K562 (cell line): ENCODE results near the gene PLPPR2. TPM values are rescaled to one million over a fixed set of nuclear protein-coding genes. Genes with fewer than 3 reads are reported as not detected.
"Not testable (repeated sequence)": the region's sequence is repeated elsewhere in the genome, so short reads cannot be mapped to it uniquely, and the experiment has no call there.

ENCODE experiments used
- ATAC-seq: fragments of 200-7000 bp; cut with Tn5 transposase; 3 replicates; pipeline ENCODE4 v1.9.1; 2020; ENCODE audit warnings: moderate library complexity
- BruUV-seq: library from RNA; stranded (reverse); fragments of 400-500 nt; replicated peaks from 2 replicates; lab custom pipeline; 2021; lab: Mats Ljungman, UMichigan
- CTCF ChIA-PET: fragments of 300-600 bp; formaldehyde crosslinking; extraction: SDS; loops from one replicate; lab custom pipeline; 2021; ENCODE audit warnings: low intra/inter-chr PET ratio; lab: Yijun Ruan, JAX
- POLR2A ChIA-PET: fragments of 300-600, 350-650 bp; sonication (Branson Sonifier 250); formaldehyde crosslinking; extraction: SDS; loops from one replicate; lab custom pipeline; 2021; ENCODE audit warnings: antibody characterized with exemption, inconsistent platforms; lab: Yijun Ruan, JAX
- DNase-seq, 4 experiments: peaks; one replicate each; pipeline versions ENCODE4 v3.0.0 to v3.0.0-alpha.2; 2011 to 2018; ENCODE audit warnings: low spot score in 3 of 4, mixed read lengths in 3 of 4; ENCODE audit errors: extremely low read depth in 1 of 4
- FAIRE-seq: peaks from 2 replicates; lab custom pipeline; 2011; peaks lifted over from hg19 to GRCh38; lab: Jason Lieb, UNC
- H2AFZ ChIP-seq: 2 replicates; pipeline ENCODE4 v1.6.0; 2011; ENCODE audit warnings: low read depth, low read length, control low read depth, inconsistent platforms
- H3K27ac ChIP-seq: fragments of 200-600 bp; 3 replicates; pipeline ENCODE4 v1.8.0; 2011; ENCODE audit warnings: low read depth, mild to moderate bottlenecking, control low read depth, inconsistent platforms, low read length, moderate library complexity, mixed read lengths; ENCODE audit errors: extremely low read depth
- H3K27me3 ChIP-seq, 2 experiments: fragments of 300-600 bp in 1 of 2; 2 replicates in 1 of 2; 3 replicates in 1 of 2; pipeline versions ENCODE4 v1.6.0 to v1.8.0; 2011; ENCODE audit warnings: inconsistent platforms in 2 of 2, low read length in 2 of 2, mild to moderate bottlenecking in 1 of 2, mixed read lengths in 1 of 2, moderate library complexity in 1 of 2; ENCODE audit not compliant: control insufficient read depth in 2 of 2, insufficient read depth in 2 of 2
- H3K36me3 ChIP-seq: fragments of 300-600 bp; 3 replicates; pipeline ENCODE4 v1.8.0; 2011; ENCODE audit warnings: mild to moderate bottlenecking, low read length, inconsistent platforms; ENCODE audit not compliant: control insufficient read depth, insufficient read depth
- H3K4me1 ChIP-seq, 2 experiments: fragments of 200-600 bp in 1 of 2; replicated peaks in 1 of 2; 2 replicates in 1 of 2; 3 replicates in 1 of 2; pipeline versions ENCODE4 v1.5.1 to v1.8.0; 2011; ENCODE audit warnings: inconsistent platforms in 2 of 2, low read length in 2 of 2, mild to moderate bottlenecking in 1 of 2, mixed read lengths in 1 of 2, moderate library complexity in 1 of 2; ENCODE audit not compliant: control insufficient read depth in 2 of 2, insufficient read depth in 2 of 2
- H3K4me2 ChIP-seq: 2 replicates; pipeline ENCODE4 v1.6.1; 2011; ENCODE audit warnings: low read length, control low read depth, inconsistent platforms, mixed read lengths; ENCODE audit not compliant: insufficient read depth
- H3K4me3 ChIP-seq: fragments of 200-600 bp; sonication (generic), shearing (Covaris generic); 2 replicates; pipeline ENCODE4 v1.5.1; 2016; ENCODE audit warnings: control low read depth, inconsistent platforms
- H3K79me2 ChIP-seq: fragments of 200-600 bp; 3 replicates; pipeline ENCODE4 v1.8.0; 2011; ENCODE audit warnings: low read length, inconsistent platforms; ENCODE audit not compliant: control insufficient read depth, insufficient read depth
- H3K9ac ChIP-seq, 2 experiments: 2 replicates each; pipeline versions ENCODE4 v1.6.0 to v1.6.1; 2011; ENCODE audit warnings: low read depth in 2 of 2, low read length in 2 of 2, control low read depth in 1 of 2, inconsistent platforms in 1 of 2, mild to moderate bottlenecking in 1 of 2, mixed read lengths in 1 of 2; ENCODE audit not compliant: insufficient read depth in 1 of 2
- H3K9me1 ChIP-seq: one replicate; pipeline ENCODE4 v1.6.0; 2011; ENCODE audit warnings: inconsistent platforms, mild to moderate bottlenecking, low read length, moderate library complexity; ENCODE audit not compliant: control insufficient read depth, insufficient read depth
- H3K9me3 ChIP-seq: replicated peaks from 2 replicates; pipeline ENCODE4 v1.5.1; 2011; ENCODE audit warnings: low read depth, low read length, inconsistent platforms; ENCODE audit not compliant: control insufficient read depth, insufficient read depth
- H4K20me1 ChIP-seq: replicated peaks from 2 replicates; pipeline ENCODE4 v1.6.1; 2011; ENCODE audit warnings: low read length, inconsistent platforms, mixed read lengths; ENCODE audit not compliant: control insufficient read depth, insufficient read depth
- CREM ChIP-seq: IDR thresholded peaks from 2 replicates; pipeline ENCODE4 v1.6.1; 2014; ENCODE audit warnings: antibody characterized with exemption, low read depth
- KLF16 ChIP-seq: IDR thresholded peaks from 2 replicates; pipeline ENCODE4 v1.6.1; 2016; ENCODE audit warnings: antibody characterized with exemption
- REST ChIP-seq, 2 experiments: fragments of 450-650 bp; formaldehyde crosslinking in 1 of 2; IDR thresholded peaks; 2 replicates each; pipeline versions ENCODE4 v1.4.0 to v1.6.1; 2014 to 2020; ENCODE audit warnings: mild to moderate bottlenecking in 2 of 2, borderline replicate concordance in 1 of 2, low read depth in 1 of 2
- RFX1 ChIP-seq: fragments of 450-650 bp; IDR thresholded peaks from 2 replicates; pipeline ENCODE4 v1.6.1; 2016; ENCODE audit warnings: mild to moderate bottlenecking, moderate library complexity
- SMARCE1 ChIP-seq: fragments of 450-650 bp; IDR thresholded peaks from 2 replicates; pipeline ENCODE4 v1.7.1; 2016; ENCODE audit warnings: mild to moderate bottlenecking
- ZNF121 ChIP-seq: sonication (generic); formaldehyde crosslinking; conservative IDR thresholded peaks from 2 replicates; pipeline ENCODE4 v1.8.0; 2022; ENCODE audit warnings: missing genetic modification reagents
- WGBS: fragments of 100-300 bp; shearing (Covaris generic); methylation state at CpG from one replicate; pipeline ENCODE4 v1.1.6; 2016; ENCODE audit warnings: low coverage, mixed read lengths; ENCODE audit not compliant: insufficient coverage; ENCODE audit errors: missing lambda C conversion rate; 5-methylcytosine and 5-hydroxymethylcytosine counted together
- in situ Hi-C: fragments of 300-500 bp; cut with MboI; formaldehyde crosslinking; loops from 4 replicates; pipeline ENCODE4 v1.15.0; 2018; ENCODE audit warnings: inconsistent platforms, mixed read lengths
- intact Hi-C: fragments of 100-400 bp; cut with micrococcal nuclease; formaldehyde crosslinking; loops from 2 replicates; pipeline ENCODE4 v1.14.2; 2022
- polyA plus RNA-seq, 8 experiments: library from polyadenylated mRNA; depleted of rRNA in 4 of 8; stranded (reverse) in 5 of 8; unstranded in 3 of 8; fragments of >200 nt; fragmentation: Nextera tagmentation in 2 of 8; fragmentation: Illumina TruSeq in 1 of 8; extraction: Ambion mirVana in 2 of 8; extraction: Trizol in 1 of 8; gene quantifications; 2 replicates each; pipeline versions ENCODE4 v1.2.1 to v1.2.3, GENCODE V29; 2011 to 2014; ENCODE audit warnings: inconsistent platforms in 1 of 8, missing spikeins in 1 of 8
- total RNA-seq, 7 experiments: library from RNA; depleted of rRNA in 6 of 7; stranded (reverse); fragments of >200 nt in 6 of 7; fragmentation: Illumina TruSeq in 2 of 7; extraction: Trizol in 2 of 7; gene quantifications; 2 replicates each; pipeline versions ENCODE4 v1.2.1 to v1.2.3, GENCODE V29; 2011 to 2021; ENCODE audit warnings: low replicate concordance in 1 of 7

The PLPPR2 gene
- total and polyA plus RNA-seq, 9 of the 15 experiments (the other 6 are each of a cell fraction or from before 2014, with no cell fraction given), result 0.49 to 15.9 (median 3.4) TPM

GRCh38 chr19:11306337-11306736 is 48.9 kb upstream of the PLPPR2 start:
- Histone ChIP-seq H3K36me3 (no peaks in the 10 kb centered on the region), H3K4me2 (no peak overlapping the region), H2AFZ (no peak overlapping the region), H3K27me3 (peaks cover 0 to 26% of the 10 kb centered on the region in 2 experiments; a peak in 1 of 5 replicates), H4K20me1 (no peaks in the 10 kb centered on the region), H3K79me2 (no peaks in the 10 kb centered on the region), H3K9me1 (no peaks in the 10 kb centered on the region), H3K4me1 (no peaks in the 10 kb centered on the region), H3K4me3 (no peak overlapping the region), H3K9me3 (no peaks in the 10 kb centered on the region), H3K27ac (no peak overlapping the region), H3K9ac (no peak overlapping the region)
- TF ChIP-seq RFX1 (peak; percentile 76), CREM (no peak)
- CTCF ChIA-PET, result interaction anchor here (0.6 kb wide), 1 partner anchor 125 kb away, joined by 3 read pairs; no protein-coding TSS in a partner anchor
- no peak for FAIRE-seq
- POLR2A ChIA-PET, result interaction anchor here (1.0 kb wide), 1 partner anchor 12 kb away, joined by 5 read pairs; no protein-coding TSS in a partner anchor
- intact Hi-C loops (no loop called here), in situ Hi-C loops (no loop called here)
- DNase-seq, result no peak
- no peak for ATAC-seq
- 17% methylated on average over 9 of the region's 9 CpGs for WGBS
- no TSS peak for BruUV-seq

GRCh38 chr19:11320278-11320995 is 34.8 kb upstream of the PLPPR2 start:
- H4K20me1 ChIP-seq; H3K79me2 ChIP-seq; CTCF ChIA-PET; H3K4me2 ChIP-seq; H3K4me3 ChIP-seq; H3K9me1 ChIP-seq; H3K9ac ChIP-seq; intact Hi-C loops; FAIRE-seq; ATAC-seq; H3K9me3 ChIP-seq; H3K27me3 ChIP-seq; DNase-seq; H2AFZ ChIP-seq; in situ Hi-C loops; TF ChIP-seq REST (CRISPR knock-in tag; IDR thresholded peaks at IDR 0.05; ENCODE audit: low read depth): not testable (repeated sequence)
- 71% methylated on average over 7 of the region's 9 CpGs for WGBS
- peak; percentile 46; the same call in 1 of the 2 replicates for TF ChIP-seq SMARCE1
- TF ChIP-seq ZNF121, result peak; percentile 94
- 0 out of 2 replicates have a peak, but pooled peaks have one; percentile 18 for TF ChIP-seq KLF16
- TF ChIP-seq REST (IDR thresholded peaks at IDR 0.05; ENCODE audit: borderline replicate concordance), result peak; percentile 44; the same call in 1 of the 2 replicates
- TF ChIP-seq, all 486 proteins: peak for 4; not testable (repeated sequence) for 482
- H3K27ac ChIP-seq, BruUV-seq, H3K36me3 ChIP-seq: not testable (repeated sequence)
- POLR2A ChIA-PET, result interaction anchor here (0.5 kb wide), 1 partner anchor 1248 kb away, joined by 4 read pairs; no protein-coding TSS in a partner anchor
- H3K4me1 ChIP-seq, result peaks cover 17 to 27% of the 10 kb centered on the region in 2 experiments; a peak in 4 of 5 replicates
